COLO829 (cell line): ENCODE data around the gene DYRK1B.
"Not testable (repeated sequence)": the region's sequence is repeated elsewhere in the genome, so short reads cannot be mapped to it uniquely, and the experiment has no call there.

Source experiments
- DNase-seq: peaks from one replicate; pipeline ENCODE4 v3.0.0; 2012; ENCODE audit warnings: low spot score

DYRK1B gene

DNA sequence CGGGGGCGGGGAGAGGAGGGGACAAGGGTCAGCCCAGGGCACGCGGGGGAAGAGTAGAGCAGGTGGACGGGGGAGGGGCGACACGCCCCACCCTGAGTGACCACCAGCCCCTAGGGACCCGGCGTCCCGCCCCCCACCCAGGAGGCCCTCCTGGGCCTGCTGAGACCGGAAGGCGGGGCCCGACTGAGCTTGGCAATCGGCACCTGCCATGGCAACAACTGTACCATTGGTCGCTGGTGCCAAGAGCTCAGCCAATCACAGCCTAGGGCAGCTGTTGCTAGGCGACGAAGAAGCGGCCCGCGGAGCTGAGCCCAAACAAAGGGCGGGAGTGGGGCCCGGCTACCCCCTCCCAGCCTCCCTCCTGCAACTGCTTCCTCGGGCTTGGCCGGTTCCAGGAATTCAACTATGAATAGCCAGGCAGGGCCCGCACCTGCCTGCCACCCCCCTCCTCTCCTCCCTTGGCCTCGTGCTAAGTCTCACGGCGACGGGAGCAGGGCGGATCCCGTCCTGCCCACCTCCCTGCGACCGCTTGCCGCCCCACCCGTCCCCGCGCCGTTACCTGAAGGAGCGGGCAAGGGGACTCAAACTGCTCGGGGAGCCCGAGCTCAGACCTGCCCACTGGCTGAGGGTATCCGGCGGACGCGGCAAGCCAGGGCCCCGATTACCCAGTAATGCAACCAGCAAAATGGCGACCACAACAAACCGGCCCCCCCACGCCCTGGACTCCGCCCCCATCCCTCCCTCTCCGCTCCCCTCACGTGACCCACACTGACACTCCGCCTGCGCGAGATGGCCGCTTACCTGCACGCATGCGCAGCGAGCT, at the start of gene DYRK1B:
DYRK1B (minus strand) TSS at position 699 of the 823 bp plus-strand sequence. CDS start 2,295 bp downstream, outside the sequence.
- DNase-seq, result peak; percentile 94

DNA sequence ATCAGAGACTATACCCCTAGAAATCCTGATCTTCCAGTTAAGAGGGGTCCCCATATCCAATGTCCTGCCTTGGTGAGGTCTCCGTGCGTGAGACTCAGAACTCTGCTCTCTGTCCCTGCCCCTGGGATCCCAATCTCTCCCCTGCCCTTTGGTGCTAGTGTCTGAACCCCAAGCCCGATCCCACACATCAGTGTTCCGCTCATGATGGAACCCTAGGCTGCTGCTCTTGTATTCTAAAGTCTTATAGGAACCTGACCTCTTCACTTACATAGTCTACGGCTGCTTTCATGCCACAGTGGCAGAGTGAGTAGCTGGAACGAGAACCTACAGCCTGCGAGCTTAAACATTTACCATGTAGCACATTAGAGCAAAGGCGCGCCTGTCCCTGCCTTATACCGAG, 48.7 kb upstream of the DYRK1B start:
- DNase-seq, result not testable (repeated sequence)

DNA sequence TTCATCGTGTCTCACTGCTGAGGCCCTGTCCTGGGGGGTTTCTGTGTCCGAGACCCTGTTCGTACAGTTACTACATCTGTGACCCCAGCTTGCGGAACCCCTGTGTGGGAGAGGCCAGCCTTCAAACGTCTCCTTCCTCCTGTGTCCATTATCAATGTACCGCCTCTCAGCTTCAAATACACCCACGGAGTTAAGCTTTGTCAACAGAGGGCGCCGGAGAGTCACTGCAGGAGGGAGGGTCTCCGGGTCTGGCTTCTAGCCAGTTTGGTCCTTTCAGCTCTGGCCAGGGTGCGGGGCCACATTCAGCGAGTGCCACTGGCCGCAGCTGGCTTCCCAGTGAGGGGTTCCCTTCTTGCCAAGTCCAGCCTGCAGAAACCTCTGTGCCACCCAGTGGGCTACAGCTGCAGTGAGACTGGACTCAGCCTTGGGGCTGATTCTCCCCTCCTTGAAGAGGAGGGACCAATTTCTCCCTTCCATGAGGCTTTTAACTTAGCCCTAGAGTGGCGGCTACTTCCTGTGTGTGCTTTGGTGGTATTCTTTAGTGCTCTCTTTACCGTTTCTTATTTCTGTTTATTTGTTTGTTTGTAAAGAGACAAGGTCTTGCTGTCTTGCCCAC, 47.6 kb upstream of the DYRK1B start:
- DNase-seq, result not testable (repeated sequence)

DNA sequence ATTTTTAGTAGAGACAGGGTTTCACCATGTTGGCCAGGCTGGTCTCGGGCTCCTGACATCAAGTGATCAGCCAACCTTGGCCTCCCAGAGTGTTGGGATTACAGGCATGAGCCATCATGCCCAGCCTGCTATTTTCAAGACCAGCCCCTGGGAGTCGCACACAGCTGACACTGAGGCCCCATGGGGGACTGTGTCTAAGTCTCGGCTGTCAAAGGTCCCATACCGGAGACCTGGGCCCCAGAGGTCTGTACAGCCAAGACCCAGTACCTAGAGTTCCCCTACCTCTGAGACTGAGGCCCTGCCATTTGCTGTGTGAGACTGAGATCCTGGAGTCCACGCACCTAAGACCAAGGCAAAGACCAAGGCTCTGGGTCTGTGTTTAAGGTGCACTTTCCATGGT, 46.3 kb upstream of the DYRK1B start:
- DNase-seq, result not testable (repeated sequence)

- DNase-seq, result not testable (repeated sequence)
Measured at GRCh38 chr19:39879796-39880195, 45.8 kb upstream of the DYRK1B start.

- DNase-seq, result not testable (repeated sequence)
Measured at GRCh38 chr19:39878866-39879265, 44.9 kb upstream of the DYRK1B start.

GRCh38 chr19:39878398-39878797, 44.4 kb upstream of the DYRK1B start:
- no peak for DNase-seq

- DNase-seq, result not testable (repeated sequence)
Measured at GRCh38 chr19:39877982-39878381, 44.0 kb upstream of the DYRK1B start.

GRCh38 chr19:39877488-39877887, 43.5 kb upstream of the DYRK1B start:
- DNase-seq, result not testable (repeated sequence)

GRCh38 chr19:39876486-39876885, 42.5 kb upstream of the DYRK1B start:
- not testable (repeated sequence) for DNase-seq

DNA sequence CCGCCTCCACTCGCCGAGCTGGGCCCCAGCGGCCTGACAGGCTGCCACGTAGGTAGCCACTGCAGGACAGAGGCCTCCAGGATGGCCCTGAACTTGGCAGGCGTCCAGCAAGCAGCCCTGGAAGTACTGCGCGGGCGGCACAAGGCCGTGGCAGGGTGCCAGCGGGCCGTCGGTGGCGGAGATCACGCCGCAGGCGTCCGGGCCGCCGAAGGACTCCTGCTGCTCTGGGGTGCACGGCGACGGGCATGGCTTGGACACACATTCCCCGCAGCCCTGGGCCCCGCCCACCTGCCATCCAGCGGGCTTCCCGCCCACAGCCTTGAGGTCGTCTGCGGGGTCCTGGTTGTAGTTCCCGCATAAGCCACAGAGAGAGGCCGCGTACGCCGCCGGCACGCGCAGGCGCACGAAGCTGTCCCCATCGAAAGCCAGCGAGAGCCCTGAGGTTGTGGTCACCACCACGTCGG, 41.5 kb upstream of the DYRK1B start:
- not testable (repeated sequence) for DNase-seq

DNA sequence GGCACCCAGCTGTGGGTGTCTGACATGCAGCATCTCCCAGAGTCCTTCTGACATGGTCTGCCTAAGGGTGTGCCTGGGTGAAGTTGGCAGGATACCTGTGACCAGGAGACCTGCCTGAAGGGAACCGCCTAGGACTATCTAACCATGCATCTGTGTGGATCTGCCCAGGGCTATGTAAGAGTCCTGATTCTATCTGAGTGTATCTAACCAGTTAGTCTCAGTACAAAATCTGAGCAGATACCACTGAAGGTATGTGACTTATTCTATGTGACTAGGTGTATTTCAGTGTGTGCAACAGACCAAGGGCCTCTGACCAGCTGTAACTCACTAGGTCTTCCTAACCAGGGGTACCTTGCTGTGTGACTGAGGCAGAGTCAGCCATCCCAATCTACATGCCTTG, 40.4 kb upstream of the DYRK1B start:
- DNase-seq, result no peak

- no peak for DNase-seq
Measured at GRCh38 chr19:39873385-39873784, 39.4 kb upstream of the DYRK1B start.

- DNase-seq, result no peak
Measured at GRCh38 chr19:39871886-39872866, 38.2 kb upstream of the DYRK1B start.

DNA sequence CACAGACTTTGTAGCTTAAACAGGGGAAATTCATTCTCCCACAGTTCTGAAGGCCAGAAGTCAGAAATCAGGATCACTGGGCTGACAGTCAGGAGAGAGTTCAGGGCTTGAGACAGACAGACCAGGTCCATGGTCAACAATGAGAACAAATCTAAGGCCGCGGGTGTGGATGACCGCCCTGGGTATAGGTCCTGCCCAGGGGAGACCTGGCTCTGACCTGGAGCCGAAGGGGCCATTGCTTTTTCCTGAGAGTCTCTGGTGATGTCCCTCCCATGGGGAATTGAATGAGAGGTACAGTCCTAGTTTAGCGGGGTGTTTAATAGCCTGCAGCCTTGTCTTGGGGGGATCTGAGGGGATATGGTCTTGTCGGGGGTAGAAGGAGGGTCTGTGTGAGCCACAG, 37.4 kb upstream of the DYRK1B start:
- DNase-seq, result no peak

- DNase-seq, result no peak
Measured at GRCh38 chr19:39870171-39870971, 36.4 kb upstream of the DYRK1B start.

- DNase-seq, result no peak
Measured at GRCh38 chr19:39867952-39868351, 34.0 kb upstream of the DYRK1B start.

DNA sequence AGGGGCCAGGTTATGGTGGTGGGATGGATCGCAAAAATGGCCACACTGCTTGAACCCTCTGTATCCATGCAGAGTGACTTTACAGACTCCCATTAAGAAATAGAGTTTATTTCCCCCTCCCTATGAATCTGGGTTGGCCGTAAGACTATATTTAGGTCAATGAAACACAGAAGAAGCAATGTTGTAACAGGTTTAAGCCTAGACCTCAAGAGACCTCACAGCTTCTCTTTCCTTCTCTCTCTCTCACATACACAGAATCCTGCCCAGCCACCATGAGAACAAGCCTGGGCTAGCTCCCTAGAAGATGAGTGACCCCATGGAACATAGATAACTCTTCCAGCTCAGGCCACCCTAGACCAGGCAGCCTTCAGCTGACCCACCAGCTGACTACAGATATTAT, 33.2 kb upstream of the DYRK1B start:
- no peak for DNase-seq

- no peak for DNase-seq
Measured at GRCh38 chr19:39865953-39866352, 32.0 kb upstream of the DYRK1B start.

DNA sequence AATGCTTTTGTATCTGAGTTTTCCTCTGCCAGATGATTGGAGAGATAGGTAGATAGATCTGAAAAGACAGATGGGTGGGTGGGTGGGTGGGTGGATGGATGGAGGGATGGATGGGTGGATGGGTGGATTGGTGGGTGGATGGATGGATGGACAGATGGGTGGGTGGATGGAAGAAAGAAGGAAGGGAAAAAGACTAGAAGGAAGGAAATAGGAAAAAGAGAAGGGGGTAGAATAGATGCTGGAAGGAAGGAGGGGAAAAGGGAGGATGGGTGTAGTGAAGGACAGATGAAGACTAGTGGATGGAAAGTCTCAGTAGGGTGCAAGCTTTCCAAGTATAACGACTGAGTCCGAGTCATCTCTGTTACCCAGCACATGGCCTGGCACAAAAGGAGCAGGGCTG, 31.2 kb upstream of the DYRK1B start:
- no peak for DNase-seq

GRCh38 chr19:39864118-39864517, 30.2 kb upstream of the DYRK1B start:
- no peak for DNase-seq
